Keratinocyte (primary cell): ENCODE measurements around the gene ADRM1. TPM values are rescaled to one million over a fixed set of nuclear protein-coding genes. Genes with fewer than 3 reads are reported as not detected.

Experiments used
- DNase-seq: peaks from one replicate; pipeline ENCODE4 v3.0.0-alpha.2; 2011; ENCODE audit warnings: low read depth, missing footprints, low spot score
- FAIRE-seq: peaks from 2 replicates; lab custom pipeline; 2011; peaks lifted over from hg19 to GRCh38; lab: Jason Lieb, UNC
- H2AFZ ChIP-seq: 2 replicates; pipeline ENCODE4 v1.6.0; 2012; ENCODE audit warnings: low read length, control low read depth, inconsistent platforms; ENCODE audit not compliant: control insufficient read depth
- H3K27ac ChIP-seq: 2 replicates; pipeline ENCODE4 v1.5.1; 2011; ENCODE audit warnings: low read length; ENCODE audit not compliant: control insufficient read depth, insufficient read depth
- H3K27me3 ChIP-seq: 3 replicates; pipeline ENCODE4 v1.6.0; 2011; ENCODE audit warnings: low read length; ENCODE audit not compliant: control insufficient read depth, insufficient read depth; ENCODE audit errors: extremely low read depth
- H3K36me3 ChIP-seq, 2 experiments: 2 replicates in 1 of 2; 3 replicates in 1 of 2; pipeline ENCODE4 v1.5.1; 2011; ENCODE audit warnings: low read length in 2 of 2, mild to moderate bottlenecking in 1 of 2; ENCODE audit not compliant: control insufficient read depth in 2 of 2, insufficient read depth in 2 of 2; ENCODE audit errors: extremely low read depth in 1 of 2
- H3K4me1 ChIP-seq: 3 replicates; pipeline ENCODE4 v1.5.1; 2011; ENCODE audit warnings: low read length; ENCODE audit not compliant: control insufficient read depth, insufficient read depth; ENCODE audit errors: extremely low read depth
- H3K4me2 ChIP-seq: 3 replicates; pipeline ENCODE4 v1.6.0; 2011; ENCODE audit warnings: low read depth, low read length; ENCODE audit not compliant: control insufficient read depth, insufficient read depth; ENCODE audit errors: extremely low read depth
- H3K4me3 ChIP-seq, 3 experiments: fragments of 200-600 bp in 1 of 3; sonication (generic) in 1 of 3; 2 replicates in 2 of 3; 3 replicates in 1 of 3; pipeline ENCODE4 v1.5.1; 2011 to 2016; ENCODE audit warnings: low read length in 3 of 3, mild to moderate bottlenecking in 3 of 3, control low read depth in 2 of 3, inconsistent platforms in 1 of 3, low read depth in 1 of 3, mixed read lengths in 1 of 3, mixed run types in 1 of 3, moderate library complexity in 1 of 3; ENCODE audit not compliant: control insufficient read depth in 2 of 3, insufficient read depth in 2 of 3; ENCODE audit errors: extremely low read depth in 1 of 3
- H3K79me2 ChIP-seq: 2 replicates; pipeline ENCODE4 v1.6.0; 2012; ENCODE audit warnings: low read length; ENCODE audit not compliant: control insufficient read depth, insufficient read depth
- H3K9ac ChIP-seq: 3 replicates; pipeline ENCODE4 v1.6.0; 2011; ENCODE audit warnings: low read length; ENCODE audit not compliant: control insufficient read depth, insufficient read depth; ENCODE audit errors: extremely low read depth
- H3K9me1 ChIP-seq: 3 replicates; pipeline ENCODE4 v1.6.0; 2011; ENCODE audit warnings: low read length; ENCODE audit not compliant: control insufficient read depth, insufficient read depth; ENCODE audit errors: extremely low read depth
- H3K9me3 ChIP-seq: 2 replicates; pipeline ENCODE4 v1.5.1; 2012; ENCODE audit warnings: low read depth, low read length; ENCODE audit not compliant: control insufficient read depth
- H4K20me1 ChIP-seq: 3 replicates; pipeline ENCODE4 v1.6.0; 2011; ENCODE audit warnings: low read length; ENCODE audit not compliant: control insufficient read depth, insufficient read depth; ENCODE audit errors: extremely low read depth
- EZH2 ChIP-seq: IDR thresholded peaks from one replicate; pipeline ENCODE4 v1.6.1; 2012; ENCODE audit warnings: inconsistent platforms, mild to moderate bottlenecking, low read length, moderate library complexity
- dilution Hi-C: fragments of 300-500 bp; cut with MboI; formaldehyde crosslinking; loops from one replicate; pipeline ENCODE4 v1.7.0; 2020; ENCODE audit warnings: low sequenced_read_pairs; ENCODE audit not compliant: extremely low pct_ligation_motif_present
- polyA plus RNA-seq, 5 experiments: library from polyadenylated mRNA; depleted of rRNA in 3 of 5; stranded (reverse) in 3 of 5; stranded (forward) in 1 of 5; unstranded in 1 of 5; fragments of >200 nt; gene quantifications; 1 replicate in 1 of 5; 2 replicates in 3 of 5; 3 replicates in 1 of 5; pipeline versions ENCODE4 v1.2.1 to v1.2.3, GENCODE V29; 2011 to 2012; ENCODE audit warnings: missing spikeins in 2 of 5, low read depth in 1 of 5, low replicate concordance in 1 of 5
- TF ChIP-seq, protein P1 (sequence below), 3 experiments: IDR thresholded peaks in 1 of 3; conservative IDR thresholded peaks in 1 of 3; optimal IDR thresholded peaks in 1 of 3; 2 replicates in 2 of 3; 3 replicates in 1 of 3; pipeline versions ENCODE3 to v1.5.1; 2011; ENCODE audit warnings: low read length in 3 of 3, mild to moderate bottlenecking in 3 of 3, moderate library complexity in 2 of 3, control low read depth in 1 of 3, inconsistent platforms in 1 of 3; ENCODE audit not compliant: insufficient read depth in 2 of 3; ENCODE audit errors: extremely low read depth in 1 of 3

Gene ADRM1
- polyA plus RNA-seq, 1 donor (not counting 4 experiments of a cell fraction or from before 2014, with no cell fraction given): 91.4 TPM

GRCh38 chr20:62356589-62357186 is 53.9 kb downstream of the ADRM1 start:
- H3K36me3 ChIP-seq: peaks cover 7 to 21% of the 10 kb centered on the region in 2 experiments
- DNase-seq (no peak), FAIRE-seq (no peak)
- no peak overlapping the region for H2AFZ ChIP-seq
- H3K79me2 ChIP-seq: peaks cover 60% of the 10 kb centered on the region
- H3K9ac ChIP-seq: no peak overlapping the region
- H3K4me3 ChIP-seq: no peak overlapping the region
- H3K9me1 ChIP-seq: no peaks in the 10 kb centered on the region
- H3K4me2 ChIP-seq: peak overlapping the region; percentile 45
- dilution Hi-C loops: no loop called here
- no peaks in the 10 kb centered on the region for H3K9me3 ChIP-seq
- TF ChIP-seq EZH2: no peak
- TF ChIP-seq, protein P1, sequence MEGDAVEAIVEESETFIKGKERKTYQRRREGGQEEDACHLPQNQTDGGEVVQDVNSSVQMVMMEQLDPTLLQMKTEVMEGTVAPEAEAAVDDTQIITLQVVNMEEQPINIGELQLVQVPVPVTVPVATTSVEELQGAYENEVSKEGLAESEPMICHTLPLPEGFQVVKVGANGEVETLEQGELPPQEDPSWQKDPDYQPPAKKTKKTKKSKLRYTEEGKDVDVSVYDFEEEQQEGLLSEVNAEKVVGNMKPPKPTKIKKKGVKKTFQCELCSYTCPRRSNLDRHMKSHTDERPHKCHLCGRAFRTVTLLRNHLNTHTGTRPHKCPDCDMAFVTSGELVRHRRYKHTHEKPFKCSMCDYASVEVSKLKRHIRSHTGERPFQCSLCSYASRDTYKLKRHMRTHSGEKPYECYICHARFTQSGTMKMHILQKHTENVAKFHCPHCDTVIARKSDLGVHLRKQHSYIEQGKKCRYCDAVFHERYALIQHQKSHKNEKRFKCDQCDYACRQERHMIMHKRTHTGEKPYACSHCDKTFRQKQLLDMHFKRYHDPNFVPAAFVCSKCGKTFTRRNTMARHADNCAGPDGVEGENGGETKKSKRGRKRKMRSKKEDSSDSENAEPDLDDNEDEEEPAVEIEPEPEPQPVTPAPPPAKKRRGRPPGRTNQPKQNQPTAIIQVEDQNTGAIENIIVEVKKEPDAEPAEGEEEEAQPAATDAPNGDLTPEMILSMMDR (optimal IDR thresholded peaks at IDR 0.05 in 1 of 3, IDR thresholded peaks at IDR 0.05 in 1 of 3, conservative IDR thresholded peaks at IDR 0.05 in 1 of 3; ENCODE audit: extremely low read depth in 1 of 3, insufficient read depth in 2 of 3, low read length in 3 of 3): no peak
- no peaks in the 10 kb centered on the region for H3K27me3 ChIP-seq
- peaks cover 83% of the 10 kb centered on the region for H3K4me1 ChIP-seq
- H3K27ac ChIP-seq: no peak overlapping the region
- H4K20me1 ChIP-seq: peaks cover 11% of the 10 kb centered on the region

DNA sequence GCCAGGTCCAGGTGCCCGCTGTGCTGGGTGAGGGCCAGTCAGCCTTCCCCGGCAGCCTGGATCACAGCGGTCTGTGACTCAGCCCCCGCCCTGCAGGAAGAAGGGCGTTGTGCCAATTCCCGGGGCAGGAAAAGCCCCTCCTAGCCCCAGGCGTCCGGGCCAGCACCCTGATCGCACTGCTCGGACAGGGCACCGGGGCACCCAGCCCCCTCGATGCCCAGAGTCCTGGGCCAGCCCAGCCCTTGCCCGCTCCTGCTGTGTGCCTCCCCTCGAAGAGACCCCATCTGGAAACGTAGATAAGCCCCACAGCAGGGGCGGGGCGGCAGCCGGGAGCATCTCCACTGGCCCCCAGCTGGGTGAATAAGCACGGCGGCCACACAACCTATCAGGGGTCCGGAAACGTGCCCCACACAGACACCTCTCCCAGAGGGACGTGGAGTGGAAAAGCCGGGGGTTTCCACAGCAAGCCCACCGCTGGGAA is 54.4 kb downstream of the ADRM1 start:
- peaks cover 7 to 21% of the 10 kb centered on the region in 2 experiments for H3K36me3 ChIP-seq
- no peak overlapping the region for H3K4me3 ChIP-seq
- peaks cover 63% of the 10 kb centered on the region for H3K79me2 ChIP-seq
- H3K9me3 ChIP-seq: no peaks in the 10 kb centered on the region
- no peaks in the 10 kb centered on the region for H3K9me1 ChIP-seq
- H3K4me1 ChIP-seq: peaks cover 83% of the 10 kb centered on the region
- no peaks in the 10 kb centered on the region for H3K27me3 ChIP-seq
- H3K4me2 ChIP-seq: peak overlapping the region; percentile 45
- no peak for FAIRE-seq
- dilution Hi-C loops: no loop called here
- H4K20me1 ChIP-seq: peaks cover 16% of the 10 kb centered on the region
- DNase-seq: no peak
- TF ChIP-seq, protein P1 (optimal IDR thresholded peaks at IDR 0.05 in 1 of 3, IDR thresholded peaks at IDR 0.05 in 1 of 3, conservative IDR thresholded peaks at IDR 0.05 in 1 of 3; ENCODE audit: extremely low read depth in 1 of 3, insufficient read depth in 2 of 3, low read length in 3 of 3): no peak
- TF ChIP-seq EZH2: no peak
- no peak overlapping the region for H2AFZ ChIP-seq
- no peak overlapping the region for H3K27ac ChIP-seq
- no peak overlapping the region for H3K9ac ChIP-seq
